Hematopoietic multipotent progenitor cell treated with erythropoietin and hydrocortisone succinate and interleukin-3 and kit ligand, for 4 days (in vitro differentiated cells): Measurements from ENCODE around the gene OPCML.

ENCODE experiments used
- DNase-seq: peaks from one replicate; pipeline ENCODE4 v3.0.0-alpha.2; 2015

OPCML gene

DNA sequence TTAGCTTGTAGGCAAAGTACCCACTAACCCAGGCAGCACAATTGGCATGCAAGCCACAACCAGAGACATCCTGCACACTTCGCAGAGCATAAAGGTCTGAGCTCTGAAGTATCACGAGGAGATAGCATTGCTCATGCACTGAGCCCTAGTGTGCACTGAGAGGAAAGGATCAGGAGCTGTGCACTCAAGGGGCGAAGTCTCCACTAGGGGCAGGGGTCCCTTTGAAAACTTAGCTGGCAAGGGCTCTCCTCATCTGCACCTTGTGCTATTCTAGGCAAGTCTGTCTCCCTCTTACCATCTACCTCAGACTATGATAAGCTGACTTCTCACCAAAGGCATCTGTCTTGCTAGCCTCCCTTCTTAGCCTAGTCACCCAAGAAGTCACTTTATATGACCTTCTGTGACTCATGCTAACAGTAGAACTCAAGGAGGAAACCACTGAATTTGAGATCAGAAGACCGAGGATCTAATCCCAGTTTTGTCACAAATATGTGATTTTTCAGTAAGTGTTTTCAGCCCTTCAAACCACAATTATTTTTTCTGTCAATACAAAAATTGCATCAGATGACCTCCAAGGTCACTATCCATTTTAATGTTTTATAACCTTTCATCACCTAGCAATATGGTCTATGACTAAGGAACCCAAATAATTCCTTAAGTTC is 1083.8 kb downstream of the OPCML start:
- DNase-seq = no peak

DNA sequence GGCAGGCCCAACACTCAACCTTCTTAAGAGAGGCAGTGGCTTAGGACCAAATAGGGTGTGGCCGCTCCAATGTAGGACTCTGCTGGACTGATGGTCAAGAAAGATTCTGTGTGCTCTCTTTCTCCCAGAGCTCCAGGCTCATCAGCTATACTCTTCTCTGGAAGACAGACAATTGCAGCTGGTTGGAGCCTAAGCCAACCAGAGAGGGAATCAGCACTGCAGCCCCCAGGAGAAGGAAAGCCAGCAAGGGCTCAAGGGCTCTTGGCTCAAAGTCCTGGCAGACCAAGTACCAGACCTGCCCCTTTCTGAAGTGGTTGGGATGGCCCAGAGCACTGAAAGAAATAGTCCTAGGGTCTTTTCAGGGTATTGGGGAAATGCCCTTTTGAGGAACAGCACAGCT is 1084.5 kb downstream of the OPCML start:
- no peak for DNase-seq

DNA sequence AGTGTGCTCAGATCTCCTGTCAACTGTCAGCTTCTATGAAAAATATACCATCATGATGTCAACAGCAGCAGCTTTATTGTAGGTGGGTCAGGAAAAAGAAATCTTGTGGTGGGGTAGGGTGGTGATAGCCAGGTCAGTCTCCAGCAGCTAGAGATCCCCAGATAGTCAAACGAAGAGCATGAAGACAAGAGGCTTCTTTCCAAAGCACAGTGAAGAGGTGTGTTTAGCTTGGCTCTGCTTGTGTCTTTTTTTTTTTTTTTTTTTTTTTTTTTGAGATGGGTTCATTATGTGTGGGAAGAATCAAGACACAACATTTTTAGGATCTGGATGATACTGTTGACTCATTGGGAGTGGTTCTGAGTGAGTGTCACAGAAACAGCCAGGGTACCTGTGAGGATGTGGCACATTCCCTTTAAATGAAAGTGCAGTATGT is 1086.4 kb downstream of the OPCML start:
- DNase-seq = no peak

DNA sequence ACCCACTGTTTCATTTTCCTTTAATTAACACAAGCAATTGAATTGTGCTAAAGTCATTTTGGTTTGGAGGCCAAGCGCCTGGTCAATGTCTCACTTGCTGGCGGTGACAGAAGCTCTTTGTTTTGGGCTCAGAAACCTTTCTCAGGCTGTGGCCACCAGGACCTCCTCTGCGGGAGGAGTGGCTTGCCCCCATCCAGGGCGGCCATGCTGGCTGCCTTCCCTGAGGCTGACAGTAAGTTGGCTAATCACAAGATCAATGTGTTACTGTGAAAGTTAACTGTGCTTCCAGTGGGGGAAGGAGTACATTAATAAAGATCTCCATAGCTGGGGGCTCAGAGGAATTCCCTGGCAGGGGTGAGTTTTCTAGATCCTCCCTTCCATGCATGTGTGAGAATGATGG is 1087.4 kb downstream of the OPCML start:
- DNase-seq = no peak

DNA sequence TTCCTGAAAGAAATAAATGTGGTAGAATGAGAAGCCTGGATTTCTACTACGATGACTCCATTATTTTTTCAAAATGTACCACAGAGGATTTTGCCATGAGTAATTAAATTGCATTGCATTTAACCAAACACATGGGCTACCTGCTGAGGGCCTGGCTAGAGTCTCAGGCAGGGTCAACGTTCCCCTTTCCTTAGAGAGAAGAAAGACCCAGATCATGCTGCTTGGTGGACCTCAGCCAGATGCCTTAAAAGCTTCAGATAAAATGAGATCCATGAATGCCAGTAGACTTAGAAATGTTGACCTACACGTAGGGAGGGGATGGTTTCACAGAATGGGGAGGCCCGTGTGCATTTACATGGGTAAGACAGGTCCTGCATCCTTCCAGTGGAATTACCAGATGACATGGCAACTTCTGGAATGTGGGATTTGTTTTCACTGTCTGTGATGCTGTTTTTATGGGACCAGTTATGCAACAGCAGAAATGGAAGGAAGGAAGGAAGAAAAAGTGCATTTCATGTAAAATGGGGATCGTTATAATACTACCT is 1092.5 kb downstream of the OPCML start:
- DNase-seq = no peak

DNA sequence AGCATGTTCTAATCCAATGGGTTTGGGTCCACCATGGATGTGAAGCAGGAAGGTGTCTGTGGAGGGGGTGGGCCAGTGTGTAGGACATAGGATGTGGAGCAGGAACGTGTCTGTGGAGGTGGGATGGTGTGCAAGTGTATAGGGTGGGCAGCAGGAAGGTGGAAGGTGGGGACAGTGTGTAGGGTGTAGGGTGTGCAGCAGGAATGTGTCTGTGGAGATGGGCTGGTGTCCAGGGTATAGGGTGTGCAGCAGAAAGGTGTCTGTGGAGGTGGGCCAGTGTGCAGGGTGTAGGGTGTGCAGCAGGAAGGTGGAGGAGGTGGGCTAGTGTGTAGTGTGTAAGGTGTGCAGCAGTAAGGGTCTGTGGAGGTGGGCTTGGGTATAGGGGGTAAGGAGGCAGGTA is 1093.9 kb downstream of the OPCML start:
- no peak for DNase-seq

DNA sequence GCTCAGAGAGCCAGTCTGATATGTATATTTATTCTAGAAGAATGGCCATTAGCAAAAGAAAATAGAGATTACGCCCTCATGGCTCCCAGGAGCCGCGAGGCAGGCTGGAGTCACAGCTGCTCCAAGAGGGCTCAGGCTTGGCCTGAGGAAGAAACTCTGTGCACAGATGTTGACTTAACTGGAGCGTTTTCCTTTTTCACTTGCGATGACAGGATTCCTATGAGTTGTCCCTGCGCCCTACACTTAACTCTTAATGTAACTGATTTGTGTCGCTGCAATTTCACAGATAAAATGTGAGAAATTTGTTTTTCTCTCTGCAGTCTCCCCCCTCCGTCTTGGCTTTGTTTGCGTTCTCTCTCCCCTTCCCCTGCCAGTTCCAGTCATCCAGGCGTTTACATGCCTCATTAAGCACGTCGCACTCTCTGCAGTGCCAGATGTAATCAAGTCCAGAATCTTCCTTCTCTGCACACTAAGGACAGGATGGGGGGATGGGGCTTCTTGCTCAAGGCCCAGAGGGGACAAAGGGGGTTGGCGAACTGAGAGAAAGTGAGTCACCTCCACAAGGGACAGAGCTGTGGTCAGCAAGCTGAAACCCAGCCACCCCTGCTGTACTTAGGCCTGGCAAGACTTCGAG is 1101.8 kb downstream of the OPCML start:
- DNase-seq = no peak

DNA sequence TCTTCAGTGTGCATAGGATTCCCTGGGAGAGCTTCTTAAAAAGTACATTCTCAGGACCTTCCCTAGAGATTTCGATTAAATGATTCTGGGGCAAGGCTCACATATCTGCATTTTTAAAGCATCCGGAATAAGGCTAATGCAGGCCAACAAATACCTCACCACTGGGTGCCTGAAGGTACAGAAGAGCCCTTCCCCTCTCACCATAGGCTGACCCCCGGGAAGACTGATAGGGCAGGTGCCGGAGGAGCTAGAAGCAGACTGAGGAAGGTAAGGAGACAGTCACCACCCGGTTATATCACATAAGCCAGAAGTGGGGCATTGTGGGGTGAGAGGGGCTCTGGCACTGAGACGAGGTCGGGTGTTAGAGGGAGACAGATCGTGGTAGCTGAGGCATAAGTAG is 1102.6 kb downstream of the OPCML start:
- DNase-seq = no peak

DNA sequence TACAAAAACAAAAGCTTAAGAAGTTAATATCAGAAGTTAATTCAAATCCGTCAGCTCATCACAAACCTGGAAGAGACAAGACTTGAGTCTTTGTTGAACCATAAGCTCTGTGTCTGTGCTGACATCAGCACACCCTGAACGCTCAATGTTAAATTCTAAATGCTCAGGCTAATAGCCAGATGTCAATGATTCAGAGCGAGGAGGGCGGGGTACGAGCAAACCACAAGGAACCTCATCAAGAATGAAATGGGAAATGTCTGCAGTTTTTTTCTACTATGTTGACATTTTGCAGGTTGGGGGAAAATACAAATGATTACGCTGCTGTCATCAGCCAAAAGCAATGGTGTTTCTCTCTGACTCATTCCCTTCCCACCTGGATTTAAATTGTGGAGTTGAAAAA is 1104.7 kb downstream of the OPCML start:
- no peak for DNase-seq

DNA sequence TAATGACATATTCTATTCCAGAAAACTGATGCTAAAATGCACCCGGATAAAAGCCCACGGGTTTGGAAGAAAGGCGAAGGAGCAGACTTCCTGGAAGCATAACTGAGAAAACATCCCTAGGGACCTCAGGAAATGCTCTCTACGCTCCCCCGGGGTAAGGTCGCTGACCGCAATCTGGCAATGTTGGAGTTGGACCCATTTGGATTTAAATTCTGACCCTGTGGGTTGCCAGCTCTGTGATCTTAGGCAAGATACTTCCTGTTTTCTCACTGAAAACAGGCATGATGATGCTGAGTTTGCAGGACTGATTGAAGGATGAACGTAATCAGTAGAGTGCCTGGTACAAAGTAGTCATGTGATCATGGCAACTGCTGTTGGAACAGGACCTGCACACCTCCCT is 1107.9 kb downstream of the OPCML start:
- DNase-seq = no peak

DNA sequence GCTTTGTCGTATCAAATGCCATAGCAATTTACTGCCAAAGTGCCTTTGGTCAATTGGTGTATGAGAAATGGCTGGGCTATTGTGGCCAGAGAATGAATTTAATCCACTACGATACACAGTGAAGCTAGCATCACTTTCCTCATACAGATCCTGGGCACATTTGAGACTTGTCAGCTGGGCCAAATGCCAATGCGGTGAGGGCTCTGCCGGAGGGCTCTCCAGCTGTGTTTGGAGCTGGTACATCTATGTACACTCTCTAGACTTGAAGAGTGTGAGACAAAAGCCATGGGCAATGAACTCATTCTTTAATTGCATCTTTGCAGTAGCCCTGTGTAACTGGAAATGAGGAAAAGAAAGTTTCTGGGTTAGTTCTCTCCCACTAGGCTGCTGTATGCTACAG is 1109.0 kb downstream of the OPCML start:
- no peak for DNase-seq

DNA sequence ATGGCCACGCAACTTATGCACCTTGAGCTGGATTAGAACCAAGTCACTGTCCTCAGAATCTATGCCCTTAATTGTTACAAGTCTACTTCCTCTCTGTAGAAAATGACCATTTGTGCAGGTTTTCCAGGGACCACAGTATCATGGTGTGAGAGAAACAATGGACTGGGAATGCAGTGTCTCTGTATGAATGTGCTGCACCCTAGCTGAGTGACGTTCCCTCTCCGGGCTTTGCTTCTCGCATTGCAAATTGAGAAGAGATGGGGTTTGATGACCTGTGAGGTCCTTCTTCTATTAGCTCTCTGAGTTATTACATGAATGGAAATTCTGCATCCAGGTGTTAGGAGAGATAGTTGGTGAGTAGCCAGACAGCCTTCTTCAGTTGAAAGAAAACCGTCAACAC is 1109.6 kb downstream of the OPCML start:
- no peak for DNase-seq

DNA sequence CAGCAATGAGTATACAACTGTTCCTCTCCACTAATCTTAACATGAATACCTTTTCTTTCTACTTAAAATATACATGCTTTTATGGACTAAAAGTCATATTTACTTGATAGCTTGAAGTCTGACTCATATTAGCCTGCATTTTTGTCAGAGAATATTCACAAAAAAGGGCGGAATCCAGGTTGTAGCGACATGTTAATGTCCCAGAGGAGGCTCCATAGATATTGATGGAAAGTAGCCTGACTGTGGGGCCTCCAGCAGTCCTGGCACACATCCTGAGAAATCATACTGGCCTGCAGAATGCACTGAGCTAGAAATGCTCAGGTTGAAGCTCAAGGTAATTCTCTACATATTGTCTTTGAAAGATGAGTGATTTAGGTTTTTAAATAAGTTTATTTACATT is 1110.7 kb downstream of the OPCML start:
- no peak for DNase-seq

DNA sequence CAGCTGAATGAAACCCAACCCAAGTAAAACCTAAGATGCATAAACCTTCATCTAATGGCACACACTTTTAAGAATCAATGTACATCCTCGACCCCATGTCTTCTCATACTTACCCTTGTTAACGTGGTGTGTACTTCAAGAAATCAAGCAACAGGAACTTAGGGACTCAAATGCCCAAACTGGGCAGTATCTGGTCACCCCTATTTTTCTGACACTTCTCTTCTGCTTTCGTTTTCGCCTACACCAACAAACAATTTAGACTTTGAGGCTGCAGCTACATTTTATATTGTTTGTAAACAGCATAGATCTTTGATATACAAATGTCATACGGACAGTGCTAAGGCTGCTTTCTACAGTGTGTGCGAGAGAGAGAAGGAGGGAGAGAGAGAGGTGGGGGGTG is 1117.8 kb downstream of the OPCML start:
- DNase-seq = no peak

DNA sequence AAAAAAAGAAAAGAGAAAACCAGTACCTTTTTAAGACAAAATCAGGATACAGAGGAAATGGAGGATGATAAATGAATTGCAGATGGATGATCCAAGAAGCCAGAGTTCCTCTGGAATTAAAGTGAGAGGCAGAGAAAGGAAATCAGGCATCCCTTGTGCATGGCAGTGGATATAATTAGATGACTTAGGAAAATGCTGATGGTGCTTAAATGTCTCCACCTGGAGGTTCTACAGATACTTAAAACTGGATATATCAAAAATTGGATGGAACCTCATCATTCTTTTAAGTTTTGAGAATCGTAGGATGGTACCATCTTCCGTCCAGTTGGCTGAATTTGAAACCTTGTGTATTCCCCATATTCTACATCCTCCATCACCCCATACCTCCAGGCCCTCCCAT is 1121.9 kb downstream of the OPCML start:
- no peak for DNase-seq

DNA sequence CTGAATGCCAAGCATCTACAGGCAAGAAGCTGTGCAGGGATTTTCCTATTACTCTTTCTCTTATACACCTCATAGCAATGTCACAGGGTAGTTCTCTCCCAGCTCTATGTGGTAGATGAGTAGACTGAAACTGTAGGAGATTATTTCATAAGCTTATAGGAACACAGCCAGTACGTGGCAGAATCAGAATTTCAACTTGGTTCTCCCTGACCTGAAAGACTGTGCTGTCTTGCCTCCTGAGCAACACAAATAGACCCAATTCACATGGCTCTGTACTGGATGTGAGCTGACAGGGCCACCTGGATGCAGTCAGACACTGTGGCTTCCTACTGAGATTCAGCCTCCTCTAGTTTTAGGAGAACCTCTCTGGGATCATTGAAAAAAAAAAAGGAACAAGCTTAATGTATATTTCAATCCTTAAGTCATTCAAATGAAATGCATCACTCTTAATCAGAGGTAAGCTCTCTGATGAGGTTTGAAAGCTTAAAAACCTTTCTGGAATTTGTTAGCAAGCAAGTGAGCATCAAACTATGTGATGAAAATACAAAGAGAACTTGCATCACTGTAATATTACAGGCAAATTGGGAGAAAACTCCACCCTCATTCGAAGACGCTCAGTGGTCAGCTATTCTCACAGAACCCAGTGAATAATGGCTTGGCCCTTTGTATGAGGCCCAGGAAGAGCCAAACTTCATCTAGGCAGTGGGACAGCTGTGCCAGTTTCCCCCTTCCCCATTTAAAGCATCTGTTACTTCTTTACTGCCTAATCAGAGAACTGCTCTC is 1122.5 kb downstream of the OPCML start:
- no peak for DNase-seq

DNA sequence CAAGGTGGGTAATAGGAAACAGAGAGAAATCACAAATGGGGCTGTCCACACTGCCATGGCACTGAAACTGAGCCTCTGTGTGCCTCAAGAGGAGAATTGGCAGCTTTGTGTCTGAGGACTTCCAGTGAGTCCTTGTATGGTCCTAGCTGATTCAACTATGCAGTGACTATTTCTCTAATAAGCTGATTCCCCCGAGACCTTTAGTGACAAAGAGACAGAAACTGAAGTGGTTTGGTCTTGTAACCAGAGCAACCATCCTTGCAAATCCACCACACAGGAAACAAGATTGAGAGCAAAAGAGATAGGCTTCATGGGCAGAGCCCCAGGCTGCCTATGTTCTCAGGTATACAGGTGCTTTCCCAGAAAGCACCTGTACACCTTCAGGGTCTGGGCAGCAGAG is 1123.4 kb downstream of the OPCML start:
- no peak for DNase-seq

DNA sequence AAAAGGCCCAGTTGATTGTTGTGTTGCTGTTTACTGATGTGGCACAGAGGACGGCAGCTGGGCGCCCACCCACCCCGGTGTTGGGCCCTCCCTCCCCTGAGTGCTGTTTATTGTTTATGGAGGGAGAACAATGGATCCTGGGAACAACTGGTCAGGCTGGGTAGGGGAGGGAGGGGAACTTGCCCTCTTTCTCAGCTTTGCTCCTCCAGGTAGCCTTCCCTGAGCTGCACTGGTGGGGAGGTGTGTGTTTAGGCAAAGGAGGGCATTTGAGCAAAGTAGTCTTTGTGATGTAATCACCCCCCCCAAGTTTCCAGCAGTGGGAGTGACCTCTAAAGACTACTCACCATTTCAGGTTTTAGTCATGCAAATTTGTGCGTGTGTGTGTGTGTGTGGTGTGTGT is 1126.6 kb downstream of the OPCML start:
- no peak for DNase-seq

DNA sequence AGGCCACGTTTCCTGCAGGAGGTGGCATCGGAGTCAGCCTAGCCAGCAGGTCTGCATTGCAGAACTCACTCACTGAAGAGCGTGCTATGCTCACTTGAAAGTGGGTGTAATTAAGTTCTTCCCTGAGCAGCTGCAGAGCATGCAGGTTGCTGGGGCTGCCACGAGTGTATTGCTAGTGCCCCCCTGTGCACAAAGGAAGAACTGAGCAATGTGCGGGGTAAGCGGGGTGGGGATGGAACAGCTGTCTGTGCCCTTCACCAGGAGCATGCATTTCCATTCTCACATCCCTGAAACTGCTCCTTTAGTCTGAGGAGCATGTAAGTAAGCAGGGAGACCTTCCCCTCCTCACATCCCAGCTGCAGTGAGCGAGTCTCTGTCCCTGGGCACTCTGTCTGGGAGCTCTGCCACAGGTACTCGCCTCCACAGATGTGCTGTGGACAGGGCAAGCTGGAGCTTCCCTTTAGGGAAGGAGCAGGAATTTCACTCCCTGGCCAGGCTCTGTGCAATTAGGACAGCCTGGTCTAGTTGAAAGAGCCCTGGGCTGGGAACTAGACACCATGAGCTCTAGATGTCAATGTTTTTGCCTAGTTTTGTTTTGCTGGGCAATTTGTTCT is 1130.1 kb downstream of the OPCML start:
- DNase-seq = peak; percentile 26

DNA sequence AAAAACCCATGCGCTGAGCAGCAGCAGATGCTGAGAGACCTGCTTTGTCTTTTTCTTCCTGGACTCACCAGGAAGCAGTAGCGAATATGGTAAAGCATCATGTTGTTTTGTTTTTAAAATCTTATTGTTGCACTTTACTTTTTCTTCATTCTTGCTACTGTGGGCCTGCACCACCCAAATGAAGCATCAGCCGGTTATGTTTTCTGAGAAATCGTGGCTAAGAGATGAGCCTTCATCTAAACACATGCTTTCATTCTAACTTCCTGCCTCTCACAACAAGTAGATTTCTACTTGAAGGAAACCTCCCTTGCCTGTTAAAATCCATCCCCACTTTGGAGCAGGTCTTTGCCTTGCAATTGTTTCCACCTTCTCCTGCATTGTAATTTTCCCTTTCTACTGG is 1136.0 kb downstream of the OPCML start:
- DNase-seq = no peak

DNA sequence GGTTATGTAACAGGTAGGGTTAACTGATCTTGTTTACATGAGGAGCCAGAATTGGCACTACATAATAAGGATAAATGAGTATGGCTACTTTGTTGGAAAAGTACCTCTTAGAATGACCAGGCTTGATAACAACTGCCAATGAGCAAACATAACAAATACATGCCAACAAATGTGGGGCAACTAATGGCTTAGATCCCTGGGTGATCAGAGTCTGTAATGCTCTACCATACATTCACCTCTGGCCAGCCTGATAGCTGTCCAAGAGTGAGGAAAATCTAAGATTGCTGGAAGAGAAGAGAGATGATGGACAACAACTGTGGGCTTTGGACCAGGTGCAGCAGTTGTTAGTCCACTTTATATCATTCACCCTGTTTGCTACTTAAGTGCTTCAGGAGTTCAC is 1136.9 kb downstream of the OPCML start:
- no peak for DNase-seq

DNA sequence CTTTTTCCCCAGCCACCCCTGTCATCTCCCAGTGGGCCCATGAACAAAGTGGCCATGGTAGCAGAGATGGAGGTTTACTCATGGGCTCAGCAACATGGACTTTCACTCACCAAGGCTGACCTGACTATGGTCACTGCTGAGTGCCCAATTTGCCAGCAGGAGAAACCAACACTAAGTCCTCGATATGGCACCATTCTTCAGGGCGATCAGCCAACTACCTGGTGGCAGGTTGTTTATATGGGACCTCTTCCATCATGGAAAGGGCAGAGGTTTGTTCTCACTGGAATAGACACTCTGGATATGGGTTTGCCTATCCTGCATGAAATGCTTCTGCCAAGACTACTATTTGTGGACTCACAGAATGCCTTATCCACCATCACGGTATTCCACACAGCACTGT is 1152.8 kb downstream of the OPCML start:
- DNase-seq = no peak

DNA sequence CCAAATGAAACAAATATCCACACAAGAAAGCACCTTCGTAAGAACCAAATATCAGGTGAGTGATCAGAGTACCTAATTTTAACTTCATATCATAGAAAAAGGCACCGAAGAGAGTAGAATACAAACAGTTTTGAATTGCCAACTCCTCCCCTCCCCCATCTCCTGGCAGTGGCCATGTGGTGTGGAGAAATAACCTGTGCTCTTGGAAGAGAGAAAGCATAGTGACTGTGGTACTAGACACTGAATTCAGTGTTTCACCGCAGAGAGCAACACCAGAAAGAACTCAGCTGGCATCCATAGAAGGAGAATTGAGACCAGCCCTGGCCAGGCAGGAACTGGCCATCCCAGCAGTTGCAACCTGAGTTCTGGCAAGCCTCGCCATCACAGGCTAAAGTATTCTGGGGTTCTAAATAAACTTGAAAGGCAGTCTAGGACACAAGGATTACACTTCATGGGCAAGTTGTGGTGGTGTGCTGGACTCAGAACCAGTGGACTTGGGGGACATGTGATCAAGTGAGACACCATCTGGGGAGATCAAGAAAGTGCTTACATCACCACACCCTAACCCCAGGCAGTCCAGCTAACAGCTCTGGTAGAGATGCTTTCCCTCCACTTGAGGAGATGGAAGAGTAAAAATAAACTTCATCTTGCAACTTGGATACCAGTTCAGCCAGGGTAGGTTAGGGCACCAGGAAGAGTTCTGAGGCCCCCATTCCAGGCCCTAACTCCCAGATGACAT is 1158.7 kb downstream of the OPCML start:
- DNase-seq = no peak
